Measurements from ENCODE around the gene GDF7. TPM values are rescaled to one million over a fixed set of nuclear protein-coding genes. Genes with fewer than 3 reads are reported as not detected.

The GDF7 gene
- not detected in 2 replicates for total RNA-seq

DNA sequence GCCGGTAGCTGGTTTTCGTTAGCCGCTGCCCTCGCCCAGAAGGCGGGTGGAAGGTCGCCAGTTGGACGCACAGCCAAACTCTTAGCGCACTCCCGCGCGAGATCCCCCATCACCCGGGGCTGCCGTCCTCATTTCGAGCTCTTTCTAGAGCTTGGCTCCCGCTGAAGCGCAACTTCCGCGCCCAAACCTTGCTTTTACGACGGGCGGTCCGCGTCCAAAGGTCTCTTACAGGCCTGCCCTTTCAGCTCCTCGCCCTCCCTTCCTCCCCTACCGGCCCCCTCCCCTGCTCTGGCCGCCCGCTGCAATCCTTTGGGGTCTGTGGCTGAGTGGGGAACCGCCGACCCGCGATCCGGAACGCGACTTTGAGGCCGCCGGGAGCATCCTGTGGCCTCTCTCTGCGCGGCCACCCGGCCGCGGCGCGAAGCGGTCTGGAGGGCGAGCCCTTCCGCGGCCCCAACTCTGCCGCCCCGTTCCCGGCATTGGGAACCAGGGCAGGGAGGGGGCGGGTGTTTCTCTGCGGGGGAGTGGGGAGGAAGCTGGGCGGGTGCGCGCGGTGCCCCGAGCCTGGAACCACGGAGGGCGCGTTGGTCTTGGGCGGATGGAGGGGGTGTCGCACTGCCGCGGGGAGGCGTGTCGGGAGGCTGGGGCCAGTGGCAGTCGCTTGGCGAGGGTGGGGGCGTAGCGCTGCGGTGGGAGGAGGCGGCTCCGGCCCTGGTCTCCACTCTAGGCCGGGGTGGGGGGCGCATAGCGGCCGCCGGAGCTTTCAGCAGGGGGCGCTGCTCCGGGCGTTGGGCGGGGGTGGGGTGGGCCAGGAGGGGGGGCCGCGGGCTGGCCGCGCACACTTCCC lies at the start of gene GDF7:
TSS of gene GDF7 (plus strand) at position 841 of the 847 bp plus-strand sequence. CDS start 96 bp downstream, outside the sequence.
- intact Hi-C loops (cut with micrococcal nuclease) = no loop called here

DNA sequence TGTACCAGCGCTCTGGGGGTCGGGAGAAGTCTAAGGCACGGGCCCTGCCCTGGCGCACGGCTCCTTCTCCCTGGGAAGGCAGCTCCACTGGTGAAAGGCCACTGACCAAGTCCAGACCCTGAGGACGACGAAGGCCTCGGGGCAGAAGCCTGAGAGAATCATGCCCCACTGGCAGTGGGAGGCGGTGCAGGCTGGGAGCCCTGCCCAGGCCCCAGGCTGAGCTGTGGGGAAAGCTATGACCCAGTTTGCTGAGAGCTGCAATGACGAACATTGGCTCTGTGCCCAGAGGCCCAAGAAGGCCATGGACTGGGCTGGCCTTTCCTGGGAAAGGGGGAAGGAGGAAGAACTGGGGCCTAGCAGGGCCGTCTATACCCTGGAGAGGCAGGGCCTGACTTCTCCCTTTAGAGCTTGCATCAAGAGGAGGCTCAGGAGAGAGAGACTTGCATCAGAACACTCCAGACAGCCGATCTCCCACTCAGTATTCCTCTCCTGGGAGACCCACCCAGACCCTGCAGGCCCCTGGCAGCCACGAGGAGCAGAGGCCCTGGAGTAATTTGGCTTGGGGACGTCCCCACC lies 49.0 kb upstream of the GDF7 start:
- intact Hi-C loops (cut with micrococcal nuclease) = no loop called here

DNA sequence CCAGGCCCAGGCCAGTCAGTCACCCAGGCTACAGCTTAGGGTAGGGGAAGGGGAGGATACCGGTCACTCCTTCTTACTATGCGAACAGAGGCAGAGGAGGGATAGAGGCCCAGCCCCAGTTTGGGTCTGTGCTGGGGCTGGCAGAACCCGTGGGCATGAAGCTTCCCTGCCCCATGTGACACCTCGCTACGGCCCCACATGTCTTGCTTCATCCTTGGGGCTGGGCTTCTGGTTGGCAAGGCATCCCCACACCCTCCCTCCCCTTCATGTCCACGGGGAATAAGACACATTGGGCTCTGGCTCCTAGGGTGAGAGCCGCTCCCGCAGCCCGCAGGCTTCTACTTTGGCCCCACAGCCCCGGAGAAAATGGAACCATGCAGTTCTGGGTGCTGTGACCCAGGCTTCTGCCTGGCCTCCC lies 48.5 kb upstream of the GDF7 start:
- intact Hi-C loops (cut with micrococcal nuclease) = no loop called here

DNA sequence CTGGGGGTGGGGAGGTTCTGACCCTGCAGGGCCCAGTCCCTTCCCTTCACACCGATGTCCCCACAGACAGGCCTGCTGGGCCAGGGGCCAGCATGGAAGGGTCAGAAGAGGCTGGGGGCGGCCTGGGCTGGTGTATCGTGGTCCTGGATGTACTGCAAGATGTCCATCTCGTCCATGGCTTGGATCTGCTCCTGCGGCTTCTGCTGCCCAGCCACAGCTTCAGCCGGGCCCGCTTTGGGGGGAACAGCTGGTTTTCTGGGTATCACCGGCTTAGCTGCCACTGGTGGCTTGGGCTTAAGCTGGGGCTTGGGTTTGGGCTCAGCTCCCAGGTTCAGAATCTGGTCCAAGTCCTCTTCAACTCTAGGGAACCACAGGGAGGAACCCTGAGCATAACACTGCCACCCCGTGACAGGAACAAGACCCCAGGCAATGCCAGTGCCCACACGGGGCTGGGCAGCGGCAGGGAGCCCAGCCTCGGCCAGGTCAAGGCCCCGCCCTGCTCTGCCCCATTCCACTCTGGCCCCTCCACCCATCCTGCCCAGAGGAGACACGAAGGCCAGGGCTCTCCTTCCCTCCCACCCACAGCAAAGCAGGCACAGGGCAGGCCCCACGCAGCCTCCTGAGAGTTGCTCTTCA lies 47.9 kb upstream of the GDF7 start:
- intact Hi-C loops (cut with micrococcal nuclease) = no loop called here

DNA sequence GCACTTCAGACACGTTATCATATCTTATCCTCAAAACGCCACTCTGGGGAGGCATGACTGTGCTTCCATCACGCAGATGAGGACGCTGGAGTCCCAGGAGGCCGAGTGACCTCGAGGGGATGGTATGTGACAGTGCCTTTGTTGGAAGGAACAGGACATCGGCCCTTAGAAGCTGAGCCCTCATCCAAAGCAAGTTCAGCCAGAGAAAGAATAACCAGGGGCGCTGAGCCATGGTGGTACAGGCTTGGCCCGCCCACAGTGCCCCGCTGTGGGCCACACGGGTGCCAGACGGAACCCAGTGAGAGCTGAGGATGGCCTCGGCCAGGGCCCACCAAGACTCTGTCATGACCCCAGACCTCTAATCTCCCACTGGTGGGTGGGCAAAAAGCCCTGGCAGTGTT lies 47.3 kb upstream of the GDF7 start:
- intact Hi-C loops (cut with micrococcal nuclease) = no loop called here

DNA sequence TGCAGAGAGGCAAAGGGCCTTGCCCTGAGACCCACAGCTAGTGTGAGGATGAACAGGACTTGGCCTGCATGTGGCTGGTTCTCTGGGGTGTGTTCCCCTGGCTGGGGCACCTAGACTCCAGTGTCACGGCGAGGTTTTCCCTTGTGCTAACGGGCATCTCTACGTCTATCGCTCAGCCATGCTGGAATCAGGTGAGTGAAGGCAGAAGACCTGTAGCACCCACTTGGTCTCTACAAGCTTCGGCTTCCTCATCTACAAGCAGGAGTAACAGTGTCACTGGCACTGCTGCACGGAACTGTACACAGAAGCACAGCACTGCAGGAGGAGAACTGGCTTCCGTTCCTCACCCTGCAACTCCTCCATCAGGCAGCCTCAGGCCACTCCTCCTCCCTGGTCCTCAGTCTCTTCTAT lies 46.7 kb upstream of the GDF7 start:
- intact Hi-C loops (cut with micrococcal nuclease) = no loop called here

DNA sequence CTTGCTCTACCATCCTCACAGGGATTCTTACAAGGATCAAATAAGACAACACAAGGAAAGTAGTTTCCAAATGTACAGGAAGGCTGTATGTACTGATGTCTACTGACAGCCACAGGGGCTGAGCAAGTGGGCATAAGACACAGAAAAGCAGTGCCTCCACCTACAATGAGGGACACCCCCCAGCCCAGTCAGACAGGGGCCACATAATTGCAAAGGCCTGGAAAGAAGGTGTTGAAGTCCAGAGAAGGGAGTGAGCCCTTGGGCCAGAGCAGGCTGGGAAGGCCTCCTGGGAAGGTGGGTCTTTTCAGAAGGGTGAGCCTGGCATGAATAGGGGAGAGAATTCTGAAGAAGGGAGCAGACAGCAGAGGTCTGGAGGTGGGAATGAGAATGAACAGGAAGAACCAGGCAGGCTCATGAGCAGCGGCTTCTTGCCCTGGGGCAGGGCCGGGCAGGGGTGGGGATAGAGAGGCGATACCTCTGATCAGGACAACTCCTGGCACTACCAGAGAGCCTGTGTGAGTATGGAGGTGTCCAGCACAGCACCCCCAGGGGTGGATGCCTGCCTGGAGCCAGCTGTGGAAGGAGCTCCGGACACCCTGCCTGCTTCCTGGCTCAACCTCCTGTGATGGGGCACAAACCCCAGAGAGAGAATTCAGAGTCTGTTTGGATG lies 46.1 kb upstream of the GDF7 start:
- intact Hi-C loops (cut with micrococcal nuclease) = no loop called here

DNA sequence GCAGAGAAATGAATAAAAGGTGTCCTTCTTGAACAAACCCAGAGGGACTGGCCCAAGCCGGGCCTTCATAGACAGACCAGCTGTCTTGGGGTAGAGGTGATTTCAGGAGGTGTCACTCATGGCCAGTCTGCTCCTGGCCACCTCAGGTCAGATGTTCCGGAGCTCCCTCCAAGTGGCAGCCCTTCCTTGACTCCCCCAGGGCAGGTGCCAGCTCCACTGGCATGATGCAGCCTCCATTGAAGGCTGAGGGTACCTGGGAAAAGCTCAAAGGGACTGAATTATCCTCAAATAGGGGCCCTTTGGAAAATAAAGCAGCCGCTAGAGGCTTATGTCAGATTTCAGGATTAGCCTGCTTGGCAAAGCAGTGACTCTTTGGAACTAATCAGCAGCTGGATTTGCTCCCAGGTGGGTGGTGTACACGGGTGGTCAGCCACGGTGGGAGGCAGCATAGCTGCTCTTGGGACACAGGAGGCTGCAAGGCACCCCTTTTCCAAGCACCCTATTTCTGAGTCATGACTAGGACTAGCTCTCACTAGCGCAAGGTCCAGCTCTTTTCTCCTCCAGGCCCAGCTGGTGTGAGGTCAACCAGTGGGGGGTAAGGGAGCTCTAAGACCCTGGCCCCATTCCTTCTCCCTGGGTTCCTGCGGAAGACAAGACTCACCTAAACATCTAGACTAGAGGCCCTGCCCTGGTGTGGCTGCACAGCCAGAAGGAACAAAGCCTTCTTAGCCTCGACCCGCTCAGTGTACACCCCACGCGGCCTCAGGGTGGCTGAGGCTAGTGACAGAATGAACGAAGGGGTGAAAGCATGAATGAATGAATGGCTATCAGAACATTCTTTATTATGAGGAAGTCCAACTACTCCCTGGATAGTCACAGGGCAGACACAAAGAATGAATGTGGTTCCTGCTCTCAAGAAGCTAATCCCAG lies 45.3 kb upstream of the GDF7 start:
- intact Hi-C loops (cut with micrococcal nuclease) = no loop called here

DNA sequence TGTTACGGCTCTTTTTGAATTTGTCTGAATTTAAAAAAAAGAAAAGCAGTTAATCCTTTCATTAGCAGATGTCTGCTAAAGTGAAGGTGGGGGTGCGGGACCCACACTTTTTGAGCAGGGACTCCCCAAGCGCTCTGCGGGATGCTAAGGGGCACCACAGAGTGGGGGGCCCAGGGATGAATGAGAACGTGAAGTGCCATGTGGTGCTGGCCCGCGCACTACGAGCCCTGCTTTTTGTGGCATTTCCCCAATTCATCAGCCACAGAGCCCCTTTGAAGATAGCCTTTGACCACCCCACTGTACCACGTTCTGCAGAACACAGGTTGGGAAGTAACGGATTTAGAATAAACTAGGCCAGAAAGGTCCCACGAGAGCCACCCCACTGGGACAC lies 44.7 kb upstream of the GDF7 start:
- intact Hi-C loops (cut with micrococcal nuclease) = no loop called here

DNA sequence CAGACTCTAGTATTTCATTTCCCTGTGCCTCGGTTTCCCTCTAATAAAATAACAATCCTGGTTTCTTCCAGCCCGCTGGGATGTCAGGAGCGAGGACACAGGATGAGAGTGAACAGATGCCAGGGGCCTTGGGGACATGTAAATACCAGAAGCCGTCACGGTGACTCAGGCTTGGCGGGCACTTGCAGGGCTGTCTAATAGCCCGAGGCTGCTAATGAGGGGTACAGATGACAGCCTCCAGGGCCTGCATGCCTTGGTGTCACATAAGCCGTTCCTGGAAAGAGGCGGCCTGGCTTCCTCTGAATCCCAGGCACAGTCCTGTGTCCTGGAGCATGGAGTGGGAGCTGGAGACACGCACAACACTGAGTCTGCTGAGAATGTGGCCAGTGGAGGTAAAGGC lies 44.2 kb upstream of the GDF7 start:
- intact Hi-C loops (cut with micrococcal nuclease) = no loop called here

DNA sequence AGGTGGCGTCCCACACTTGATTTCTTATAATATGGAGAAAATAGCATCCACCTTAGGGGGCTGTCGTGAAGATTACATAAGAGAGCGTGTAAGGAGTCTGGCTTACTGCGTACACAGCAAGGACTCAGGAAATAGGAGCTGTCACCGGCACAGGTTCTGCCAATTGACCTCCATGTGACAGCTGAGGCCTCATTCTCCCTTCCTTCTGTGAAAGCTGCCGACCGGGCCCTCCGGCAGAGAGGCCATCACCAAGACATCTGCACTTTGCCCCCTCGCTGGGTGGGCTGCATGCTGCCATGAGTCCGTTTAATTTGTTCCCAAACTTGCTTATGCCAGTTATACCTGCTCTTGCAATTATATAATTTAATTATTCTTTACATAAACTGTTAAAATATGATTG lies 43.7 kb upstream of the GDF7 start:
- intact Hi-C loops (cut with micrococcal nuclease) = no loop called here

DNA sequence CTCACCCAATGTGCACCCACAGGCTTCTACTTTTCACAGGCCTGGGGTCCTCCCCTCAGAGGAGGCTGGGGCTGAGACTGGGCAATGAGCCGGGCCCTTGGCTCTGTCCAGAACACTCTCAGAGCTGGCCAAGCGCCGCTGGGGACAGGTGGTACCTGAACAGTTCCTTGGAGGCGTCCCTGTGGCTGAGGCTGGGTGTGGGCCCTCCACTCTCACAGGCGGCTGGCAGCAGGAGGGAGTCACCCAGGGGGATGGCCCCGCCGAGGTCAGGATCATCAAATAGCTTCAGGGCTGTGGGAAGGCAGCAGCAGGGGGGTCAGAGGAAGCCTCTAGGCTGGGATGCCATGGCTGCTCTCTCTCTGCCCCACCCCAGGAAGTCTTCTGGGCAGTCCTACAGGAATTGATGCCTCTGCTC lies 43.2 kb upstream of the GDF7 start:
- intact Hi-C loops (cut with micrococcal nuclease) = no loop called here

DNA sequence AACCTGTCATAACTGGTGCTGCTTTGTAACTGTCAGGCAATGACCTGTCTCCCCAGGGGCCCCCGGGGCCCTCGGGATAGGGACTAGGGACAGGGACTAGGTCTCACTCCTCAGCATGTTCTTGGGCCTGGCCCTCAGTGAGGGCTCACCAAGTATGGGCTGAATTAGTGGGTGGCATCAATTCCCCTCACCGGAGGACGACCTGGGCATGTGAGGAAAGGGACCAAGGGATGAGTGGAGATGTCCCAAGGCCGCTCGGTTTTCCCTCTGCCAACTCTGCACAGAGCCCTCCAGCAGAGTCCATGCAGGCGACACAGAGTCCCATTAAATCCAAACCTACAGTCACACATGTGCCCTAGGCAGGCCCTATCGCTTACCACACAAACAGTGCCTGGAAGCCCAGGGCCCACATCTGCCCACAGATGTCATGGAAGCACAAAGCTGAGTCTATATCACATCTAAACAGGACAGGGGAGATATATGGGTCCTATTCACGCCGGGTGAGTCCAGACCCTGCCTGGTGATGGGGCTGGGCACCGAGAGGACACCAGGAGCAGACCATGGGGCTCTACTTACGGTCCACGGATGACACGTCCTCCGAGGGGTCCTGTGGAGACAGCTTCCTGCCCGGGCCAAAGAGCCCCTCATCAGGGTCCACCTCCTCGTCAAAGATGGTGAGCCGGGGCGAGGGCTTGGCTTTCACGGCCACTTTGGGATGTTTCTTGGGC lies 42.6 kb upstream of the GDF7 start:
- intact Hi-C loops (cut with micrococcal nuclease) = no loop called here

DNA sequence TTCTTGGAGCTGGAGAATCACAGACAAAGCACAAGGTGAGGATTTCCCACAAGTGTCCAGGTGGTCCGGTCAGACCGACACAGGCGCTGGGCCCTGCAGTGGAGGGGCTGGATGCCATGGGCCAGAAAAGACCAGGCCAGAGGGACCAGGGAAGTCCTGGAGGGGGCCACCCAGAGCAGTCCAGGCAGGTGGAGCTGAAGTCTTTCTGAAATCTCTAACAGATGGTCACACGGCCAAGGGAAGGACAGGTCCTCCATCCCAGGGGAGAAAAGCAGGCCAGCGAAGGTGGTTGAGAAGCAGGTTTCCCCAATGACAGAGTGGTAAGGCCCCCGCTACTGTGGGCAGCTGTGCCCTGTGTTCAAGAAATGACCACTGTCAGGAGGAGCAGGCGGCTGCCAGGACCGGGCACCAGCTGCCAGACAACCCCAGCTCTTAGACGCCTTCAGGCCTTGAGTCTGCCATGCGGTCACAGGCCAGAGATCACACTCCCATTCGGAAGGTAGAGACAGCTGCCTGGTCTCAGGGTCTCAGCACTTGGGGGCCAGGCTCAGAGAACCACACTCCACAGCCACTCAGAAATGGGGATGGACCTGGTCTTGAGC lies 42.0 kb upstream of the GDF7 start:
- intact Hi-C loops (cut with micrococcal nuclease) = no loop called here

DNA sequence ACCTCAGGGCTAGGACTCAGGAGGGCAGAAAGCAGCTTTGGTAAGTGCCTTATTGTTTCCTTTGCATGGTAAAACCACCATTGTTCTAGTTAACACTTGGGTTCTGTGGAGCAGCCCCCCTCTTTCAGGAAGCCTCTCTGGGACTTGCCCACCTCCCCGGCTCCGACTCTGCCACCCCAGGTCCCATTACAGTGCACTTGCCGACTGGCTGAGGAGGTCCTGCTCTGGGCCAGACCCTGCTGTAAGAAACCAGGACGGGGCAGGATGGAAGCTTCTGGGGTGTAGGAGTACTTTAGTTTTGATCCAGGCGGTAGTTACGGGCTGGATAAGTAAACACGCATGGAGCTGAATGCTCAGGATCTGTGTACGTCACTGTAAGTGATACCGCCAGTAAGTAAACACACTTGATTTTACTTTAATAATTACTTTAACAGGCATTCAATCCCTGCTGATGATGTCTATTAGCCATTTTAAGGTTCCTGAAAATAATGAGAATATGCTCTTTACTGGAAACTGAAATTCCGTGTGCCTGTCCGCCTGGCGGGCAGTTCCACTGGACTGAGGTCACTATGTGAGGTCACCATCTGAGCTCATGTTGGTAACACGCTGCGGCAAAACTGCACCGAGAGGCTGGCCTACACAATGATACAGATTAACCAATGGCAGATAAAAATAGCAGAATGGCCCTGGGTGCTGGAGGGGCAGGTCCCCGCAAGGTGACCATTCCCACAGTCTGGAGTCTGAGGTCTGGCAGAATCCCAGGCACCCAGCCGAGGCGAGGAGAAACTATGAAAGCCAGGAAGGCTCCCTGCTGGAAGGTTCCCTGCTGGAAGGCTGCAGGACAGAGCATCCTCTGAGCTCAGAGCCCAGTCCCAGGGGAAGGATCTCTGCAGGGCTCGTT lies 41.2 kb upstream of the GDF7 start:
- intact Hi-C loops (cut with micrococcal nuclease) = no loop called here

DNA sequence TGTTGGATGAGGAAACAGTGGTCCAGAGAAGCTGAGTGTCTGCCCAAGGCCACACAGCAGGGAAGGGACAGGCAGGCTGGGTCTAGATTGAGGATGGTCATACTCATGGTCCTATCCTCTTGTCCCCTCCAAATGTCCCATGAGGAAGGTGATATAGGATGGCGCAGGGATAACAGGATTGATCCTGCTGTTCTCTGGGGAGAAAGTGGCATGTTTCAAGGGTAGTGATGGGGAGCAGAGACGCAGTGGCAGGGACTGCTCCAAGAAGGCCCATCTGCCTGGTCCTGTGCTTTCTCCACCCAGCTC lies 40.6 kb upstream of the GDF7 start:
- intact Hi-C loops (cut with micrococcal nuclease) = no loop called here

DNA sequence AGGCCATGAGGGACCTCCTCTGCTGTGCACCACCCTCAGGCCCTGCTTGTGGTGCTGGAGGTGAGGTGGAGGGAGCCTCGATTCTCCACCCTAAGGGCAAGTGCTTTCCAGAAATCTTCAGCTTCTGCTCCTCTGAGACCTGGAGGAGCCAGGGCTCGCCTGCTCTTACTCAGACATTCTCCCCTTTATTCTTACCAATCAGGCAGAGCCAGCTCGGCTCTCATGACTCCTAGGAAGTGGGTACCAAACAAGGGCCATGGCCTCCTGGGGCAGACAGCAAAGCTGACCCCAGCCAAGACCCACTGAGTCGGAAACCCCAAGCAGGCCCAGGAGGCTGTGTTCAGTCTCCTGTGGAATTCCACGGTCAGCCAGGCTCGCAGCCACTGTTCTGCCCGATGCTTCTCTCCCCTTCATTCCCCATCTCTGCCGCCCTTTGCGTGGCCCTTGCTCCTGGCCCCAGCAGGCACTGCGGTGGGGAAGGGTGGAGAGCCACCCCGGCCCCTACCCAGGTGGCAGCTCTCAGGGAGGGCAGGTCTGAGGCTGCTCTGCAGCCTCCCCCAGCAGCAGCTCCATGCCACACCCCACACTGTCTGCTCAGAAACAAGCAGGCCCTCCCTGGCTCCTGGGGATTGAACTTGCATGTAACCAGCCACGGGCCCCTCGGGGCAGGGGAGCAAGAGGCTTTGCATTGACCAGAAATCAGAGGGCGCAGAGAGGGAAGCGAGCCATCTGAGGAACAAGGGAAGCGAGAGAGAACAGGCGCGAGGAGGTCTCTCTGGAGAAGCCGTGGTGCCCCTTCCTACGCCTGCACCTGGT lies 40.0 kb upstream of the GDF7 start:
- intact Hi-C loops (cut with micrococcal nuclease) = no loop called here

DNA sequence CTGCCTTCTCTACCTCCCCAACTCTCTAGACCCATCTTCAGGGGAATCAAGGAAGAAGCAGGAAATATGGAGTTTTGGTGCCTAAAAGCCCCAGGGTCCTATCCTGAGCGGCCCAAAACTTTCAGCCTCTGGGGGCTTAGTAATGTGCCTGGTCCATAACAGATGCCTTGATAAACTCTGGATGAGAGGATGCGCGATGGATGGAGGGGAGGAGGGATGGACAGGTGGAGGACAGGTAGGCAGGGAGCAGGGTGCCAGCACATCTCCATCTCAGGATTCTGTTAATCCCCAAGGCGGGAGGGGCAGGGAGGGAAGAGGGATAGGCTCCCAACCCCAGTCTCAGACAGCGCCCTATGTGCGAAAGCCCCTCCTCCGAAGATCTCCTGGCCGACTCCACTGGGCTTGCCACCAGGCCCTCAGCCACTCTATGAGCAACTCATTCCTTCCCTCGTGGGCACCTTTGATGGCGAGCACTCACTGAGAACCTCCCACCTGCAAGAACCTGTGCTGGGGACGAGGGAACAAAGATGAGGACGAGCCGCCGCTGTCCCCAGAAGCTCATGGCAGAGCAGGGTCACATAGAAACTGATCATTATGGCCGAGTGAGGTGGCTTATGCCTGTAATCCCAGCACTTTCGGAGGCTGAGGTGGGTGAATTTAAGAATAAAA lies 39.1 kb upstream of the GDF7 start:
- intact Hi-C loops (cut with micrococcal nuclease) = no loop called here
